GM21515 (cell line): ENCODE measurements around the gene HRH4.
A peak's percentile ranks its signal among the peaks of the same experiment; 100 is the strongest.

ENCODE experiments used
- ATAC-seq: cut with Tn5 transposase; IDR thresholded peaks from one replicate; pipeline ENCODE4 v1.9.1; 2021; ENCODE audit not compliant: unreplicated experiment

Gene HRH4

DNA sequence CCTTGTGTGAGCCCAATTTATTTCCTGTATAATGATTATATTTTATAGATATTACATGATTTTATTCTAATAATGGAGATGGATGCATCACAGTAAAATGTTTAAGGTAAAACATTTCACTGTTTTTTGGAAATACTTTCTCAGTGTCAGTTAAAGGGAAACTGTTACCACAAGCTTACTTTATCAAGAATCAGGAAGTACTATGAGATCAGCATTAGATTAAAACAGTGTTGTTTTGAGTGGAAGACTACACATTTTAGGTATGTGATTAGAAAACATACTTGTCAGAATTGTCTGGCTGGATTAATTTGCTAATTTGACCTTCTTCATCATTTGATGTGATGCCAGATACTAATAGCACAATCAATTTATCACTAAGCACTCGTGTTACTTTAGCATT, at the start of gene HRH4:
TSS of gene HRH4 (plus strand) at position 250 of the 400 bp plus-strand sequence. CDS start at position 342, 92 bp downstream.
- no peak for ATAC-seq

GRCh38 chr18:24413148-24413547, 47.3 kb upstream of the HRH4 start:
- ATAC-seq = no peak

- no peak for ATAC-seq
Measured at GRCh38 chr18:24414349-24415003, 46.0 kb upstream of the HRH4 start.

GRCh38 chr18:24417480-24417879, 43.0 kb upstream of the HRH4 start:
- no peak for ATAC-seq

DNA sequence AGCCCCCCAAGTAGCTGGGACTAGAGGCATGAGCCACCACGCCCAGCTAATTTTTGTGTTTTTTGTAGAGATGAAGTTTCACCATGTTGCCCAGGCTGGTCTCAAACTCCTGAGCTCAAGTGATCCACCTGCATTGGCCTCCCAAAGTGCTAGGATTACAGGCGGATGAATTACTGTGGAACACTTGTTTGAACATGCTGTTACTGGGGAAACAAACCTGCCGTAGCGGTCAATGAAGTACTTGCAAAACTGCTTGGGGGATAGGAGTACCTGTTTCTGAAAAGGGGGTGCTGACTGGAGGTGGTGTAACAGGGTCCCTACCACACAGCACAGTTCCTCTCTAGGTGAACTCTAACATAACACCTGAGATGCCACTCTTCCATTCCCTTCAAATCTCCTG, 39.9 kb upstream of the HRH4 start:
- ATAC-seq = no peak

- no peak for ATAC-seq
Measured at GRCh38 chr18:24421831-24422230, 38.6 kb upstream of the HRH4 start.

DNA sequence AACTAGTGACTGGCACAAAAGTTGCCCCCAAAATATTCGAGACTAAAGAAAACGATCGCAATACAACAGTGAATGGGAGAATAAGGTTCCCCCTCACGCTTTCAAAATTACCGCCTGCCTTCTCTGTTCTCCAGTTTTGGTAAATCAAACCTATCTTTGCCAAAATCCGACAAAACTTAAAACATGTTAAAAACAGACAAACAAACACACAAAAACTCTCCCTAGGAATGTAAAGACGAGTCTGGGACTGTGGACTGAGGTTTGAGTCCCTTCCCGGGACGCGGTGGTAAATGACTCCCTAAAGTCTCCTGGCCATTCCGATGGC, 34.4 kb upstream of the HRH4 start:
- no peak for ATAC-seq

DNA sequence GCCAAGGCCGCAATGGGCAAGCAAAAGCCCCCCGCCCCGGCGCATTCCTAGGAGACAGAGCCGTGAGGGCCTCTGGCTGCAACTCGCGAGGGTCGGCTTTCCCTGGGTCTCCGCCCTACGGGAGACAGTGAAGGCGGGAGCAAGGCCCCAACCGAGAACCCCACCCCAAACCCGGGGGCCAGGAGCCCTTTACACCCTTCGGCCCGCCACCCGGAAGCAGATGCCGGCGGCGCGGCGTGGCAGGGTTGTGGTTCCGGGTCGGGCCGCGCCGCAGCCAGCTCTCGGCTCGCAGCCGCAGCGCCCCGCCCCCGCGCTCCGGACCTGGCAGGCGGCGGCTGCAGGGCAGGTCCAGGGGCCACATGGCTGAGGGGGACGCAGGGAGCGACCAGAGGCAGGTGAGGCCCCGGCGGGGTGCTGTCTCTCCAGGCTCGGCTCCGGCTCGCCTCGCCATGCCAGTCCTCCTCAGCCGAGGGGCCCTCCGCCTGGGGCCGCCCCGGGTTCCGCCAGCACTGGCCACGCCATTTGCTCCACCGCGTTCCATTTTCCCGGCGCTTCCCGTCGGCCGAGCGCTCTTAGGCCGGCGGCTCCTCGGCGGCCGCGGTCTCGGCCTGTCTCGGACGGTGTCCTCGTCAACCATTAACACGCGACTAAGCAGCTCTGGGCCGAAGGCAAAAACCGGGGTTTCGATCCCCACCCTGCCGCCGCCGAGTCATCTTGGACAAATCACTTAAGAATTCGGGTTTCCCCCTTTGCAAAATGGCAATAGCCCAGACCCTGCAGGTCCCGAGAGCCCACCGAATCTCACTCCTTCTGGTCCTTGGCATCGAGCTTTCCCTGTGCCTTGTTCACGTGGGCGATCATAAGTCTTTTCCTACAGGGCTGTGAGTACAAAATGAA, 33.8 kb upstream of the HRH4 start, which contains the start of gene IMPACT:
TSS of gene IMPACT (plus strand) at position 273 of the 897 bp plus-strand sequence. CDS start at position 360, 87 bp downstream.
- ATAC-seq = peak; percentile 93

DNA sequence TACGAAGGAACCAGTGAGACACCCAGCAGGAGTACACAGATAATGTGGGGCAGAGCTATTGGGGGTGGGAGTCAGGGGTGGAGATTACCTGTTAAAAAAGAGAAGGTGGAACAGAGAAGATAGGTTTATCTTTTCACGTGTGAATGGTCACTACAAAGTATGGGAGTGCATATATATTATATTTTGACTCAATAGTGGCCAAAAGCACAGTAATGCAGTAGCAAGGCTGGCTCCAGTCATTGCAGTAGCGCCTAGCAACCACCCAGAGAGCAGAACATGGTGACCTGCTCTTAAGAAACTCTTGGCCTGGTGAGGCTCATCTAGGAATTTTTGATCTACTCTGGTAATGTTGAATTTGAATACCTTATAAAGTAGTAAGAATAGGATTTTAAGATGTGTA, 33.0 kb upstream of the HRH4 start:
- no peak for ATAC-seq

DNA sequence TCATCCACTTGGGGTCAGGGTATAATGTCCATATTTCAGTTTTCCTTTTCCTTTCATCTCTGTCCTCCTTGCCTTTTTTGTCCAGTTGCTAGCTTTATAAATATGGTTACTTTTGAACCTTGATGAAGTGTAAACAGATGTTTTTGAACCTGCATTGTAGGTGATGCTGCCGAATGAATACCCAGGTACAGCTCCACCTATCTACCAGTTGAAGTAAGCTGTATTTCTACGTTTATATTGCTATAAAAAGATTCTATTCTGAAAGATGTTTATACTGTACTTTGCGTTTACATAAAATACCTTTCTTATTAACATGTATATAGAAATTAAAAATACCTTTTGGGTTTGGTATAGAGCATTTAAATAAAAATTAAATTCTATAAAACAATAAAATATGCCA, 31.7 kb upstream of the HRH4 start:
- ATAC-seq = no peak

GRCh38 chr18:24429188-24429587, 31.2 kb upstream of the HRH4 start:
- ATAC-seq = no peak

GRCh38 chr18:24432618-24433017, 27.8 kb upstream of the HRH4 start:
- no peak for ATAC-seq

- no peak for ATAC-seq
Measured at GRCh38 chr18:24436939-24437338, 23.5 kb upstream of the HRH4 start.

- peak; percentile 73 for ATAC-seq
Measured at GRCh38 chr18:24443870-24444269, 16.6 kb upstream of the HRH4 start.

- ATAC-seq = no peak
Measured at GRCh38 chr18:24446453-24446852, 14.0 kb upstream of the HRH4 start.

- no peak for ATAC-seq
Measured at GRCh38 chr18:24446953-24447538, 13.4 kb upstream of the HRH4 start.

DNA sequence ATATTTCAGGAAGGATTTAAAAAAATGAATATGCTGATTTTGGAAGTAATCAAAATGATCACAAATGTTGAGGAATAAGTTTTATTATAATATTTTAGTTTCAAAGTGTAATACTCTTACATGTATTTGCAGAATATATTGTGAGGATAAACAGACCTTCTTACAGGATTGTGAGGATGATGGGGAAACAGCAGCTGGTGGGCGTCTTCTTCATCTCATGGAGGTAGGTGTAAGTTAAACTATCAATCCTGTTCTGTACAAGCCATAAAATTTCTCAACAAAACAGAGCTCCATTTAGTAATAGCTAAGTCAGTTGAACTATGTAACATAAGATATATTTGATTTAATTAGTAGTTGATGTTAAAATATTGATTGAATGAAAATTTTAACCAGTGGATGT, 12.5 kb upstream of the HRH4 start:
- no peak for ATAC-seq

- peak; percentile 88 for ATAC-seq
Measured at GRCh38 chr18:24456549-24456948, 3.9 kb upstream of the HRH4 start.

- ATAC-seq = no peak
Measured at GRCh38 chr18:24459772-24460171, 665 bp upstream of the HRH4 start.

DNA sequence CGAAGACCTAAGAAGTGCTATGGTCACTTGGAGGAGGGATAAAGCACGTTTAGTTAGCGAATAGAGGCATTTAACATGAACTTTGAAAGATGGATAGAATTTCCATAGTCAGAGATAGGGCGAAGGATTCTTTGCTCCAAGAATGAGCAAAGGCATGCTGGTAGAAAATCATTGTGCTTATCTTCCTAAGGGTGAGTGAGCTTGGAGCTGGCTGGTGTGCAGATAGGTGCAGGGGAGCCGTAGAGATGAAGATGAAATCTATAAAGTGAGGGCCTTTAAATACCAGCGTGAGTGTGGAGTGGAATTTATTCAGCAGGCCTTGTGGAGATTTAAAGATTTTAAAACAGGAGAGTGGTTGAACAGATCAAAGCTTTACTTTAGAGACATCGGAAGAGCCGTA, 1.6 kb downstream of the HRH4 start:
- ATAC-seq = no peak

DNA sequence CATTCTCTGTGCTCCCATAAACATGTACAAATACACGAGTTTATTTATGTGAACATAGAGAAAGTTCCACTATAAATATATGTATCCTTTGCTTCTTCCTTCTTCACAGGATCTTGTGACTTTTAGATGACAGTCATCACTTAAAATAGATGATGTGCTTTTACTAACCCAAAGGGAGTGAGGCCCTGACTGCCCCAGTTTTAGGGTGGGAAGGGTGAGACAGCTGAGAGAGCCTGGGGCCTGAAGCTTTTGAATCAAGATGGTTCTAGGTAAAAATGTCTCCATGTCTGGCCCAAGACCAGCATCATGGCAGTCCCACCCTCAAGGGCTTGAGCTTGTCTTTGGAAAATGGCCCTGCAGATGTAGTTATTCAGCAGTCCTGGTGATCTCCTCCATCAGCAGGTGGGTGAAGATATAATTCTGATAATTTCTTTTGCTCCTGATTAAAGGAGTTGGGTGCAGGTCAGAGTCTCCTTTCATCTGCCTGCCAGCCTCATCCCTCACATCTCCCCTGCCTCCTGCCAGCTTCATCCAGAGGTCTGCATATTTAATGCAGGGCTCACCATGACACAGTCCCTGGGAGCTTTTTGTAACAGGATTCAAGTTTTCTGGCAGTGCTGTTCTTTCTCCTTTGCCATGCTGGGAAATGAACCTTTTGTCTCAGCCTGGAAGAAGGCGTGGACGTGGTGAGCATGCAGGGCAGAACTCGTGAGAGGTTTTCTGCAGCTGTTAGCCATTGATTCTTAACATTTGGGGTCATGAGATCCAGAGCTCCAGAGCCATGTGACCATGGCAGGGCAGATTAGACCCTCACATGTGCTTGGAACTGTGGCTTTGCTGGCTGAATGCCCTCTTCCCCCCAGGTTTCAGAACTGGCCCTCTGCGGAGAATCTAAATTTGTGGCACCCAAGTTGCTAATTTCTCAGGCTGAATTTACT, 2.7 kb downstream of the HRH4 start:
- ATAC-seq = no peak
